Prostate gland (tissue), 2 donors: ENCODE results near the gene CENPP.

ENCODE experiments used
- POLR2A ChIP-seq: fragments of 450-650 bp; IDR thresholded peaks from one replicate; pipeline ENCODE4 v1.6.1; 2016; ENCODE audit warnings: antibody characterized with exemption, mild to moderate bottlenecking
- TF ChIP-seq, protein P1 (sequence below), 4 experiments: fragments of 200-600 bp in 2 of 4; fragments of 450-650 bp in 2 of 4; sonication (generic) in 2 of 4; IDR thresholded peaks; 1 replicate in 3 of 4; 2 replicates in 1 of 4; pipeline ENCODE4 v1.5.1; 2016 to 2019; ENCODE audit warnings: antibody characterized with exemption in 4 of 4, mild to moderate bottlenecking in 2 of 4, moderate library complexity in 2 of 4

GRCh38 chr9:92407818-92408217 is 82.1 kb downstream of the CENPP start:
- TF ChIP-seq, protein P1, sequence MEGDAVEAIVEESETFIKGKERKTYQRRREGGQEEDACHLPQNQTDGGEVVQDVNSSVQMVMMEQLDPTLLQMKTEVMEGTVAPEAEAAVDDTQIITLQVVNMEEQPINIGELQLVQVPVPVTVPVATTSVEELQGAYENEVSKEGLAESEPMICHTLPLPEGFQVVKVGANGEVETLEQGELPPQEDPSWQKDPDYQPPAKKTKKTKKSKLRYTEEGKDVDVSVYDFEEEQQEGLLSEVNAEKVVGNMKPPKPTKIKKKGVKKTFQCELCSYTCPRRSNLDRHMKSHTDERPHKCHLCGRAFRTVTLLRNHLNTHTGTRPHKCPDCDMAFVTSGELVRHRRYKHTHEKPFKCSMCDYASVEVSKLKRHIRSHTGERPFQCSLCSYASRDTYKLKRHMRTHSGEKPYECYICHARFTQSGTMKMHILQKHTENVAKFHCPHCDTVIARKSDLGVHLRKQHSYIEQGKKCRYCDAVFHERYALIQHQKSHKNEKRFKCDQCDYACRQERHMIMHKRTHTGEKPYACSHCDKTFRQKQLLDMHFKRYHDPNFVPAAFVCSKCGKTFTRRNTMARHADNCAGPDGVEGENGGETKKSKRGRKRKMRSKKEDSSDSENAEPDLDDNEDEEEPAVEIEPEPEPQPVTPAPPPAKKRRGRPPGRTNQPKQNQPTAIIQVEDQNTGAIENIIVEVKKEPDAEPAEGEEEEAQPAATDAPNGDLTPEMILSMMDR (IDR thresholded peaks at IDR 0.05): no peak
- no peak for TF ChIP-seq POLR2A
